ENCODE results near the gene TENT4A. TPM values are rescaled to one million over a fixed set of nuclear protein-coding genes. Genes with fewer than 3 reads are reported as not detected.
A peak's percentile ranks its signal among the peaks of the same experiment; 100 is the strongest.

Gene TENT4A
- total RNA-seq, 1 experiment from 2014 or later = 13.2 TPM

DNA sequence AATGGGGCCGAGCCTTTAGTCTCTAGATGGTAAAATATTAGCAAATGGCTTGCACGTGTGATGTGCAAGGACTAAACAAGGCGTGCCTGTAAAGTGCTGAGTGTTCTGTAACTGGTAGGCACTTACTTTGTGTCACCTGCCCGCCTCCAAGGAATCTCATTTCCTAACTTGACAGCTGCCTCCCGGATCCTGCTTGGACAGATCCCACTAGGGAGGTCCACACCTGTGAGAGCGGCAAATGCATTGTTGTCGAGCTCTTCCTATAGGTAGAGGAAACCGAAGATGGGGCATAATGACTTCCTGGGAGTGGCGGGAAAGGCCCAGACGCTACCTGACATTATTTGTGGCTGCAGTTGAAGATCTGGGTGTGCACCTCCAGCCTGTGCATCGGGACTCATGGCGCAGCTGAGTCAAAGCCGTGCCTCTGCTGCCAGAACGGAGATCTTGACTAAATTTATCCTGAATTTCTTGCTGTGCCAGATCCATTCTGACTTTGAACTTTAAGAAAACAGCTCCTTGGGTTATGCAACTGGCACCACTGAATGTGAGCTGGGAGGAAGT, 79.8 kb downstream of the TENT4A start:
- DNase-seq (ENCODE audit: low read depth) = no peak

DNA sequence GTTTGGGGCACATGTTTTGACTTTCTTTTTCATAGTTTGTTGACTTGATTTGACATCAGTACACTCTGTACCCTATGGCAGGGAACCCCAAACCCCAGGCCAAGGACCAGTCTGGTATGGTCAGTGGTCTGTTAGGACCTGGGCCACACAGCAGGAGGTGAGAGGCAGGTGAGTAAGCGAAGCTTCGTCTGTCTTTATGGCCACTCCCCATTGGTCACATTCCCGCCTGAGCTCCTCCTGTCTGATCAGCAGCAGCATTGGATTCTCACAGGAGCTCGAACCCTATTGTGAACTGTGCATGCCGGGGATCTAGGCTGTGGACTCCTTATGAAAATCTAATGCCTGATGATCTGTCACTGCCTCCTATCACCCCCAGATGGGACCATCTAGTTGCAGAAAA, 88.0 kb downstream of the TENT4A start:
- no peak for DNase-seq (ENCODE audit: low read depth)

DNA sequence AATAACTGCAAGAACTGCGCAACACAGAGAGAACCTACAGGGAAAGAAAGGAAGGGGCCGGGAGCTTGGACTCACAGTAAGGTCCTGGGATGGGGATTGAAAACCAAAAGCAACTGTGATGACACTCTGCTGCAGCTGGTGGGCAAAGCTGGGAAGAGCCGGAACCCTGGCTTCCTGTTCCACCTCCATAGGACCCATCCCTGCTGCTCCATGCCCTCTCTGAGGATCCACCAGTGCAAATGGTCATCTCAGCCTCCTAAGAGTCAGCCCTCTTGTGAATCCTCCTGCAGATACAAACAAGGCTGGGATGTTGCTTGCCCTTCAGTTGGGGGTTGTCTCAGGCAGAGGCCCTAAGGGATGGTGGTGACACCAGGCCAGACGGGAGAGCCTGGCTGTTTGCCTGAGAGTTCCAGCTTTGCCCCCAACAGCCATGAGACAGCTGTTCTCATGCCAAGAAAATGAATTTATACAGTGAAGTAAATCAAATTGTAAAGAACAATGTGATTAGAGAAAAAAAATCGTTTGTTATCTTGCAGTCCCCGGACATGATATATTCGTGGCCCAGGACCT, 90.8 kb downstream of the TENT4A start:
- peak; percentile 5 for DNase-seq (ENCODE audit: low read depth)

DNA sequence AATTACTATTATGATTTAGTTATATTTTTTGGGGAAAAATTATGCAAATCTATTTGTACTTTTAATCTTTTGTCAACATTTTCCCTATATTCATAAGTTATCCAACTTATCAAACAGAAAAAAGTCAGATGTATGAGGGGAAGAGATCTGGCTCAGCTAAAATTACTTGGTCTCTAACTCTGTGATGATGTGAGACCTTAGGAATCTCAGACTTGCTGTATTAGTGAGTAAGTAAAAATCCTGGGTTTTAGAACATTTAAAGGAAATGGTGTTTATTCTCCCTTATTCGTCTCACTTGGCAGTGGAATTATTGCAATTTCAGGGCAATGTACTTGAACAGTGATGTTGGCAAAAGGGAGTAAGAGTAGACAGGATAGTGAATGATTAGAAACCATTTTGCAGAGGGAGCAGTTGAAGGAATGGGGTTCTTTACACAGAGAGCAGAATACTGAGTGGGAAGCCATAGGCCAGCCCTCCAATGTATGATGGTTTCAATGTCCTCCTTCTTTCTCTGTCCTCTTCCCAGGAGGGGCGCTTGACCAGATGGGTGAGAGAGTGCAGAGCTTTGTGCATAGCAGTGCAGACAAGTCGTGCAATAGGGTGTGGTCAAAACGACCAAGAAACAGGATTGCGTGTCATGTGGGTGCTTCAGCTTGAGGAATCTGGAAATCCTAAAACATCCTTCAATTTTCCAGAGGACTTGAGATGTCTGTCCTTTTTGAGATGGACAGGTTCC, 91.7 kb downstream of the TENT4A start:
- DNase-seq (ENCODE audit: low read depth) = peak; percentile 41

DNA sequence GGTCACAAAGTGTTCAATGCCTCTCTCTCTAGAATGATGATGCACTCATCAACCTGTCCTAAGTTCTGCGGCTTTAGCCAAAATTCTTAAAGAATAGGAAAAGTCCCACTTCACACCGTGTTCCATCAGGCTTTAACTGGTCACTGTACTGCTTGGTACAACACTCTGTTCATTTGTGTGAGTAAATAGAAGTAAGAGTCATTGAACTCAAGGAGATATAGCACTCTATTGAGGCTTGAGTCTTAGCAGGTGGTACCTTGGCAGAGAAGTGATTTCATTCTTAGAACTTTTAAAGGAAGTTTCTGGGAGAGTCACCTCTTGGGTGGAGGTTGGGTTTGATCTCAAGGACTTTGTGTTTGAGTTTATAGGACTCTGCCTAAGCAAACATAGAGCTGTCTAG, 92.6 kb downstream of the TENT4A start:
- DNase-seq (ENCODE audit: low read depth) = no peak

Other genes with a start within 250 kb of the TENT4A start
- 58.1 and 61.3 TPM in 2 replicates for gene NSUN2, start 80.4 kb upstream of the TENT4A start, total RNA-seq (2014; rRNA removed)
- 34.1 and 36.8 TPM in 2 replicates for gene SRD5A1, start 80.0 kb upstream of the TENT4A start, total RNA-seq (2014; rRNA removed)